ENCODE measurements around the gene FLT4.

Gene FLT4

GRCh38 chr5:180636016-180636402 is 13.4 kb downstream of the FLT4 start:
- H3K9ac ChIP-seq (ENCODE audit: low read length), result no peak overlapping the region
- no peaks in the 10 kb centered on the region for H3F3A ChIP-seq (ENCODE audit: insufficient read depth)
- H3K9me3 ChIP-seq (ENCODE audit: insufficient read depth, low read length), result no peaks in the 10 kb centered on the region
- no peaks in the 10 kb centered on the region for H3K27me3 ChIP-seq (ENCODE audit: low read length)
- H3K79me2 ChIP-seq (ENCODE audit: insufficient read depth, low read length), result no peaks in the 10 kb centered on the region
- no peak overlapping the region for H2AFZ ChIP-seq (ENCODE audit: low read depth, low read length, severe bottlenecking)
- H4K20me1 ChIP-seq (ENCODE audit: low read depth, low read length), result no peaks in the 10 kb centered on the region
- H3K4me3 ChIP-seq (ENCODE audit: insufficient read depth, low read length, poor library complexity, severe bottlenecking), result no peak overlapping the region
- no peaks in the 10 kb centered on the region for H3K36me3 ChIP-seq (ENCODE audit: low read length)
- no peak overlapping the region for H3K4me2 ChIP-seq (ENCODE audit: low read depth, low read length, poor library complexity, severe bottlenecking)
- no peak overlapping the region for H3K27ac ChIP-seq (ENCODE audit: low read depth, low read length)
- TF ChIP-seq EZH2phosphoT487 (conservative IDR thresholded peaks at IDR 0.05; ENCODE audit: low read length) (no peak), CTCF (IDR thresholded peaks at IDR 0.05; ENCODE audit: insufficient read depth, low read length, poor library complexity, severe bottlenecking) (no peak)
- no peaks in the 10 kb centered on the region for H3K9me2 ChIP-seq (replicated peaks; ENCODE audit: insufficient read depth, low read length)

- no peaks in the 10 kb centered on the region for H3K27me3 ChIP-seq (ENCODE audit: low read length)
- H3K9ac ChIP-seq (ENCODE audit: low read length), result no peak overlapping the region
- no peak overlapping the region for H3K4me3 ChIP-seq (ENCODE audit: insufficient read depth, low read length, poor library complexity, severe bottlenecking)
- H3K9me2 ChIP-seq (replicated peaks; ENCODE audit: insufficient read depth, low read length), result no peaks in the 10 kb centered on the region
- H2AFZ ChIP-seq (ENCODE audit: low read depth, low read length, severe bottlenecking), result no peak overlapping the region
- TF ChIP-seq CTCF (IDR thresholded peaks at IDR 0.05; ENCODE audit: insufficient read depth, low read length, poor library complexity, severe bottlenecking) (no peak), EZH2phosphoT487 (conservative IDR thresholded peaks at IDR 0.05; ENCODE audit: low read length) (no peak)
- no peaks in the 10 kb centered on the region for H4K20me1 ChIP-seq (ENCODE audit: low read depth, low read length)
- H3K4me2 ChIP-seq (ENCODE audit: low read depth, low read length, poor library complexity, severe bottlenecking), result no peak overlapping the region
- H3K9me3 ChIP-seq (ENCODE audit: insufficient read depth, low read length), result no peaks in the 10 kb centered on the region
- no peaks in the 10 kb centered on the region for H3F3A ChIP-seq (ENCODE audit: insufficient read depth)
- H3K36me3 ChIP-seq (ENCODE audit: low read length), result no peaks in the 10 kb centered on the region
- no peaks in the 10 kb centered on the region for H3K79me2 ChIP-seq (ENCODE audit: insufficient read depth, low read length)
- H3K27ac ChIP-seq (ENCODE audit: low read depth, low read length), result no peak overlapping the region
These were observed 15.9 kb downstream of the FLT4 start for GRCh38 chr5:180633283-180634177.

GRCh38 chr5:180632768-180633167 is 16.6 kb downstream of the FLT4 start:
- H2AFZ ChIP-seq (ENCODE audit: low read depth, low read length, severe bottlenecking), result no peak overlapping the region
- TF ChIP-seq EZH2phosphoT487 (conservative IDR thresholded peaks at IDR 0.05; ENCODE audit: low read length), result no peak
- TF ChIP-seq CTCF (IDR thresholded peaks at IDR 0.05; ENCODE audit: insufficient read depth, low read length, poor library complexity, severe bottlenecking), result no peak
- no peaks in the 10 kb centered on the region for H3K9me2 ChIP-seq (replicated peaks; ENCODE audit: insufficient read depth, low read length)
- H3K9ac ChIP-seq (ENCODE audit: low read length), result no peak overlapping the region
- no peaks in the 10 kb centered on the region for H3K9me3 ChIP-seq (ENCODE audit: insufficient read depth, low read length)
- no peak overlapping the region for H3K4me2 ChIP-seq (ENCODE audit: low read depth, low read length, poor library complexity, severe bottlenecking)
- H3K36me3 ChIP-seq (ENCODE audit: low read length), result no peaks in the 10 kb centered on the region
- no peaks in the 10 kb centered on the region for H3F3A ChIP-seq (ENCODE audit: insufficient read depth)
- H3K79me2 ChIP-seq (ENCODE audit: insufficient read depth, low read length), result no peaks in the 10 kb centered on the region
- H3K27me3 ChIP-seq (ENCODE audit: low read length), result no peaks in the 10 kb centered on the region
- H4K20me1 ChIP-seq (ENCODE audit: low read depth, low read length), result no peaks in the 10 kb centered on the region
- H3K27ac ChIP-seq (ENCODE audit: low read depth, low read length), result no peak overlapping the region
- no peak overlapping the region for H3K4me3 ChIP-seq (ENCODE audit: insufficient read depth, low read length, poor library complexity, severe bottlenecking)
